ENCODE measurements around the gene CHML.

Gene CHML

DNA sequence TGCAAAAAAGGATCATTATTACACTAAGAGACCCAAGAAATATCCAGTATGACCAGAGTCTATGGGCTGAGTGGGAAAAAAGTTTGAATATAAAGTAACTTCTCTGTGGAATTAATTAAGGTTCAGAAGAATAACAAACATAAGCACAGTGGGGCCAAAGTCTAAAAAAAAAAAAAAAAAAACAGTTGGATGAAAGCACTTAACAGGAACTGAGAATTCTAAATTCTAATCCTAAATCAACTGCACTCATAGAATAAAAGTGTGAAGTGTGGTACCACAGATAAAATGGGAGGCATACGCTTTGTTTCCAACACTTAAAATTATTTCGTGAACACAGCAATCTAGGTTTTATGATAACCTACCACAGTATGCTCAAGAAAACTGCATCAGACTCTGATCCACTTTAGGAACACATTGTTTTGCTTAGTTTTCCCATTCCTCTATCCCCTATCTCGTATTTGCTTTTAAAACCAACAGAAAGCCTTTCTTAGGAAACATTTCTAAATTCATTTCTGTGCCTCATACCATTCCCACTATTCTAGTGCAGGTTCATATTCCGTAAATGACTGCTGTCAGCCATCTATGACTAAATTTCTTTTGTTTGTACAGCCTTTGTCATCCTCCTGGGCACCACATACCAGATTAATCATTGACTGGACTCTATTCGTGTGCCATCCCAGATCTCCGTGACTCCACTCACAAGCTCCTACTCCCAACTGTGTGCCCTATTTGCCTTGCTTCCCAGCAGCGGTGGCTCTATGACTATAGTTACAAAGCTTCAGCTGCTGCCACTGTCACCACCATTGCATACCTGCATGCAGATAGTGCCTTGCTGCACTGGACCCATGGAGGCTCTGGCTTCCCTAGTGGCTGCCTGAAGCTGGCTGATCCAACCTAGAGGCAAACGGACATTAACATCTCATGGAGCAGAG is 24.9 kb downstream of the CHML start:
- DNase-seq (ENCODE audit: low read depth) = no peak

DNA sequence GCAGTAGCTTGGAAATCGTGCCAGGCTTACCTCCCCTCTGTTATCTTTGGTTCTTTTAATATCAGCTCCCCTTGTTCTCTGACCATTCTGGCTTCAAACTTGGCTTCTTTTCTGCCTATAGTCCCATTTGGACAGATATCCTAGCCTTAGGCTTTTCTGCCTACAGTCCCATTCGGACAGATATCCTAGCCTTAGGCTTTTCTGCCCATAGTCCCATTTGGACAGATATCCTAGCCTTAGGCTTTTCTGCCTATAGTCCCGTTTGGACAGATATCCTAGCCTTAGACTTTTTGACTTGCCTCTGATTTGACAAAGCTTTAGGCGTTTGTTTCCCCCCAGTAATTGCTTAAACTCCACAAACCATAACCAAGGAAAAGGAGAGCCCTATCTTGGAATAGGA is 25.6 kb downstream of the CHML start:
- DNase-seq (ENCODE audit: low read depth) = no peak

DNA sequence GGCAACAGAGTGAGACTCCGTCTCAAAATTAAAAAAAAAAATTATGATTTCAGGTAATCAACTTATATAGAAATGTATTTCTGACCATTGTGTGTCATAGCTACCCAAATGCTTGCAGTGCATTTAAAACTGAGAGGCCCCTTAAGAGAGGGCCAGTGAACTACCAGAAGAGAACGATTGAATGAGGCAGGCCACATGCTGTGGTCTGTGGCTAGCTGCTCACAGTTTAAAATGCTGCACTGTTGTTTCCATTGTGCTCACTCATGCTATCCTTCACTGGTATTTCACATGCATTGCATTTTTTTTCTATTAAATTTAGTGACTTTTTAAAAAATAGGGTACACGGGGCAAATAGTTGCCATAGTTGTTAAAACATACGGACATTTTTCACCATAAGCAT is 26.0 kb downstream of the CHML start:
- DNase-seq (ENCODE audit: low read depth) = no peak

DNA sequence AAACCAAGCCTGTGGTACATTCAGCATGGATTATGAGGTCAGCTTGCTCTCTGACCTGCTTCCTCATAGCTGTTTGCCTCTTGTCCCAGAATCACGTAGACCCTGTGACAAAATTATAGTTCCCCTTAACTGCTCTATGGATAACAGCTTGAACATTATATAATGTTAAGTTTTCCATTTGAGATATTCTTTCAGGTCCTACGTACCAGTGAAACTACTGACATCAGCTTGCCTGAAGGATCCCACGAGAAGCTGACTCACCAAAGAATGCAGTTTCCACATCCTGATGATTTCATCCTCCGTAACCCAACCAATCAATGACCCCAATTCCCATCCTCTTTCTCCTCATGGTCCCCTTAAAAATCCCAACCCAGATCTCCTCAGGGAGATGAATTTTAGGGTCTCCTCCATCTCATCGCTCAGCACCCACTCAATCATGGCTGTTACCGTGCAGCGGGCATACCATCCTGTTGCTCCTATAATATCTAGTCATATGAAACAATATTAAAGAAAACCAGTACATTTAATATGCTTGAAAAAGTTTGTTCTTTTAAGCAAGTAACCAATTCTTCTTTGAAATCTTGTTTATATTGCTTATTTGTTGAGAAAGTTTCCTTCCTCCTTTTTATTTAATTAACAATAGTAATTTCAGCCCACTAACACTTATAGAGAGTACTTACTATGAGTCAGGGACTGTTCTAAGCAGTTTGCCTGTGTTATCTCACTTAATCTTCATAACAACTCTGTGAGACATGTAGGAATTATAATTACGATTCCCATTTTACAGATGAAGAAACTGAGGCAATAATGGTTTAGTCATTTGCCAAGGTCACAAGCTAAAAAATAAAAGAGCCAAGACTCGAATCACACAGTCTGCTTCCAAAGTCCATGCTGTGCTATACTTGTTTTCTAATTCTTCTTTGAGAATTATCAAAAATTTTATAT is 27.4 kb downstream of the CHML start:
- DNase-seq (ENCODE audit: low read depth) = no peak

DNA sequence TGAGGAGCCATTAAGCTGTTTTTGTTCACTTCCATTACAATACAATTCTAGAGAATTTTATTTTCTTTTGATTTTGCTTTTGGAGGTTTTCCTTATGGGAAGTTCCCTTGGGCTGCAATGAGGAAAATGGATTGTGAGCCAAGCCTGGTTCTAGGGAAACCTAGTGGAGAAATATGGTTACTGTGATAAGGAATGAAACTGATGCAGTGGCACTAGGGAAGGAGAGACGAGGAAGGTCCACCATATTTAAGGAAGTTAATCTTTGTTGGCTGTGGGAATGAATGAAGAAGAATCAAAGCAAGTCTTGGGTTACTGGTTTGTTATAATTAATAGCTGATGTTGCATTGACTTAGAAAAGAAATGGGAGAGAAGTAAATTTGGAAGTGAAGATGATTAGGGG is 28.4 kb downstream of the CHML start:
- DNase-seq (ENCODE audit: low read depth) = no peak

DNA sequence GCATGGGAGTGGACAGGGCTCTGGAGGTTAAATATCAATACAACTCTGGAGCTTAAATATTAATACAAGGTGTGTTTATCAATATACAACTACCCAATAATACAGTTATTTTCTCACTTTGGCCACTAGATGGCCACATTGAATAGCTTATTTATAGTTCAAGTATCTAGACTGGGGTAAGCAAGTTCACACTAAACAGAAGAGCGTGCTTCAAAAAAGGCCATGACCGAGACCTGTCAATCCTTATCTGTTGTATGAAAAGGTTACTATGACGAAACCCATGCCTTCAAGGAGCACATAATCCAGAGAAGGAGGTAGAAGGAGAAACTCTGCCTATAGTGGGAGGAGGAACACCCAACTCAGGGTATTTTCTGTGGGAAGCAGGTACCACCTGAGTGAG is 29.1 kb downstream of the CHML start:
- DNase-seq (ENCODE audit: low read depth) = no peak

DNA sequence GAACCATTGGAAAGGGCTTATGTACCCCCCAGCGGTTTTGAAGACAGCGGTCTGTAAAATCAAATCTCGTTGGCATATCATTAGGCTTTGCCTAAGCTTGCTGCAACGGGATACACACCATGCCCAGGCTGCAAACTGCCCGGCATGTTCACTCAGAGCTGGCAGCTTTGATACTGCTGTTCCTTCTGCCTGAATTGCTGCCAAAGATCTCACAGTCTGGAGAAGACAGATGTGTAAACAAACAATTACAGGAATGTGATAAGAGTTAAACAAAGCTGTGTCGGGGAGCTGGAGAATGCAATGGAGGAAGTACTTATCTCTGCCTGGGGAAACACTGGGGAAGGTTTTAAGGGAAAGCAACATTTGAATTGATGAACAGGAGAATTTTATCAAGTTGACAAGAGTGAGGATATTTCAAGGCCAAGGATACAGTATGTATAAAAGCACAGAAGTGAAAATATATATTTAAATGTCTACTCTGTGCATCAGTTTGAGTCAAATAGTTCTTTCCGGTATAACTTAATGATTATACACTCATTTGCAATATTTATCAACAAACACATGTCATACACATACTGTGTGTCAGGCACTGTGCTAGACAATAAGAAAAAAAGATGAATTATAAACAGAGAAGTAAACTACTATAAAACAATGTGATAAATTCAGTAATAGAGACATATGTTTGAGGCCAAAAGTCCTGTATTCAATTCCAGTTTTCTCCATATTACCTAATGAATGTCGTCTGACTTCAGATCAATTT is 29.9 kb downstream of the CHML start:
- DNase-seq (ENCODE audit: low read depth) = no peak

DNA sequence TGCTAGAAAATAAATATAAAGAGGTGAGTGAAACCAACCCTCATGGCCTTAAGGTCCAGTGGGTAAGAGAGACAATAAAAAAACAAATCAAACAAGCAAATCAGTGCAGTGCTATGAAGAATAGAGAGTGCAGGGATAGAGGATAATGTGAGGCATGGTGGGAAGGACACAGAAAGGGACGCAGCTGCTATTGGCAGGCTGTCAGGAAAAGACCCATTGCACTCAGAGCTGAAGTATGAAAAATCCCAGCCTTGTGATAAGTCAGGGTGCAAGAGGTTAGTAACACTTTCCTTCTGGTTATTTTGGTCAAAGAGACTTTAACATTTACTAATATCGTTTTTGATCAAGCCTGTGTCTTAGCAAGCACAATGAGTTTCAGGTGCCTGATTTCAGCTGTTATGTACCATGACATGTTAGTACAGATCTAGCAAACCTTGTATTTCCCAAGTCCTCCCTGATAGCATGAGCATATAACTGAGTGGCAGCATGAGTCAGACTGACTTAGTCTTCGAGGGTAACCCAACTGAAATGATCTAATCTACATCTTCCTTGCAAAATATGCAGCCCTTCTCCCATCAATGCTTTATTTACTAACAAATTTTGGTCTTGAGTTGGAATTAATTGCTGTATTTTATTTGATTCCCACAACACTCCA is 31.7 kb downstream of the CHML start:
- no peak for DNase-seq (ENCODE audit: low read depth)

DNA sequence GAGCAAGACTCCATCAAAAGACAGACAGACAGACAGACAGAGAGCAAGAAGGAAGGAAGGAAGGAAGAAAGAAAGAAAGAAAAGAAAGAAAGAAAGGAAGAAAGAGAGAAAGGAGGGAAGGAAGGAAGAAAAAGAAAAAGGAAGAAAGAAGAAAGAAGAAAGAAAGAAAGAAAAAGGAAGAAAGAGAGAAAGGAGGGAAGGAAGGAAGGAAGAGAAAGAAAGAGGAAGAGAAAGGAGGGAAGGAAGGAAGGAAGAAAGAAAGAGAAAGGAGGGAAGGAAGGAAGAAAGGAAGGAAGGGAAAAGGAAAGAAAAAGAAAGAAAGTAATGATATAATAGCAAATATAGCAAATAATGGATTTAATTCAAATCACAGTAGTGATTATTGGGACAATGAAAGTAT is 32.7 kb downstream of the CHML start:
- no peak for DNase-seq (ENCODE audit: low read depth)

DNA sequence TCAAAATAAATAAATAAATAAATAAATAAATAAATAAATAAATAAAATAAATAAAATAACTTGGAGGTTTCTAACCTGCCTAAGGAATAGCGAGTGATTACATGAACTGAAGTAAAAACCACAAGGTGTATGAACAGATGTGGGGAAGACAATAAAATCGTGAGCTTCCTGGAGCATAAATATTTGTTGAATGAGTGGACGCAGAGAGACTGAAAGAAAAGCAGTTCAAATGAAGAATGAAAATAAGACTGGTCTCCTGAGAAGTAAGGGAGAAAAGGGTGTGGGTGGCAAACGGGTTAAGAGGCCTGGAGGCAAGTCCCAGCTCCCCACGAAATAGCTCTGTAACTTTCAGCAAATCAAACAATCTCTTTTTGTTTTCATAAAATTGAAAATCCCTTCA is 33.6 kb downstream of the CHML start:
- no peak for DNase-seq (ENCODE audit: low read depth)

DNA sequence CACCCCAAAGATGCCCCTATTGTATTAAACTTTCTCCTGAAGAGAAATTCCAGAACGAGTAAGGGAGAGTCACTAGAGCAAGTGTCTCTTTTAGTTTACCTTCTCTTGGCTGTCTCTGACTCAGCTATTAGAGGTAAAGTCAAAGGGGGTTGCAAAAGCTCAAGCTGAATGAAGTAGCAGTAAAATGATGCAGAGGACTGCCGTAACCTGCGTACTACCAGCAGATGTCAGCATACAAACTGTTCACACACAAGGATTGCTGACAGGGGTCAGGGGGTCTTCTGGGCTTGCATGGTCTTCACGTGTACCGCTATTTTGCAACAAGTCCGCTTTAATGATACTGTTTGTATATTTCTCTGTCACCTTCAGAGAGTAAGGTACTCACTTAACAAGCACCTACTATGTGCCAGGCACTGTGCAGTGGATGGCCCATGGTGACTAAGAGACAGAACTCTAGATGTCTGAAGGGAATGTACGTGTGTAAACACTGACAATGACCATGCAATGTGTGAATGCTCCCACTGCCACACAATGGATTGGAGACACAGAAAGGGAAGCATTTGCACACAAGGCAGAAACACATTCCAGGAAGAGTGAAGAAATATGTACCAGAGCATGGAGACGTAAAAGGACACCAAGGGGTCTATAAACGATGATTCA is 34.9 kb downstream of the CHML start:
- no peak for DNase-seq (ENCODE audit: low read depth)

DNA sequence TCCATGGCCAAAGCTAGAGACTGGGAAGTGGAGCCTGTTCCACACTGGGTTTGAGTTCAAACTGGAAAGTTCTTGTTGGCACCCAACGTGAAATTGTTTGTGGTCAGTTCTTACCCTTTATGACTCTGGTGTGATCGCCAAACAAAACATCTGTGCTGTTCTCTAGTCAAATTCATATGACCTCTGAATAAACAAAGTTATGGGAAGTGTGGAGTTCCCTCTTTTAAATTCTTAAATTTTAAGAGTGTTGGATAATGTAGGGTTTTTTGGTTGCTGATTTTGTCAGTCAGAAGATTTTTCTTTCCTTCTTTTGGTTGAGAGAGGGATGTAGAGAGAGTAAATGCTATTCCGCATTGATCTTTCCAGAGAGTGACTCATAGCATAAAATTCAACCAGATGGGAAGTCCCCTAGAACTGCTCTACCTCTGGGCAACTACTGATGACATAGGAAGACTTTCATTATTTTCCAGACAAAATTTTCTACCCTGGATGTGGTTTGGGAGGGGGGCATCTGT is 36.4 kb downstream of the CHML start:
- no peak for DNase-seq (ENCODE audit: low read depth)

DNA sequence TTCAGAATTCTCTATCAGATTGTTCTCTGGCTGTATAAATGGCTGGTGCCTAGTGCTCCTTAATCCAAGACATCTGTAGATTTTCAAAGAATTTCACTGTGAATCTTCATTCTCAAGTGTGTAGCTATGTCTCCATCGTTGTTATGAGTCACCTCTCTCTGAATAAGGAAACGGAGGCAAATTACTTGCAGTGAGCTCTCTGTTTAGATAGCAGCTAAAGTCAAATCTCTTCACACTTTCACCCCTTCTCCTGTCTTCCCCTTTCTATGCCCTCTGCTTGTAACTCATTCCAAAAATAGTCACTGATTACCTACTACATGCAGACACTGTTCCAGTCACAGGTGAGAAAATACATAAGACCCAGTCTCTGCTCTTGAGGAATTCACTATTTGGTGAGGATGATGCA is 39.7 kb downstream of the CHML start:
- DNase-seq (ENCODE audit: low read depth) = no peak

DNA sequence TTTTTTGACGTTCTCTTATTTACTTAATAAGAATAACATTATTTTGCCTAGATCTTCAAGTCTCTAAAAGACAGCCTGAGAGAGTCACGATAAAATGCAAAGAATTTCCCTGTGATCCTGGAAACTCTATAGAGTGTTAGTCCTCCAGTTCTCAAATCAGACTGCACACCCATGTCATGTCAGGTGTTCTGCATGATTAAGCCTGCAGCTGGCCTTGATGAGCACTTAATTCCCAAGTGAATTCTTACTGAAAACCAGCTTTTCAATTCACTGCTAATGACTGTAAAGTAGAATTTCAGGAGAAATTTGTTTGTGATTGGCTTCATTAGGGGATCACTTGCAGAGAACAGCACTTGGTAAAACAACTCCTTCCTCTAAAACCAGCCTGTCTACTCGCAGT is 41.9 kb downstream of the CHML start:
- no peak for DNase-seq (ENCODE audit: low read depth)

DNA sequence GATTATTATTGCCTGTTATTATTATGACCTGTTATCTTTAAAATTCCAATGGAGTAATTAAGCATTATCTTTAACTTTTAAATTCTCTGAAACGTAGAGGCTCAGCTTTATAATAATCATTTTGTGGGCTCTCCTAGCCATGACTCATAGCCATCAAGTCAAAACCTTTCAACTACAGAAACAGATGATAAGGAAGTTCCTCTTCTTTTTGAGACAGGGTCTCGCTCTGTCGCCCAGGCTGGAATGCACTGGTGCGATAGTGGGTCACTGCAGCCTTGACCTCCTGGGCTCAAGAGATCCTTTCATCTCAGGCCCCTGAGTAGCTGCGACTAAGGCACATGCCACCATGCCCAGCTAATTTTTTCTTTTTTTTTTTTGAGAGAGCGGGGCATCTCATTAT is 43.5 kb downstream of the CHML start:
- no peak for DNase-seq (ENCODE audit: low read depth)

DNA sequence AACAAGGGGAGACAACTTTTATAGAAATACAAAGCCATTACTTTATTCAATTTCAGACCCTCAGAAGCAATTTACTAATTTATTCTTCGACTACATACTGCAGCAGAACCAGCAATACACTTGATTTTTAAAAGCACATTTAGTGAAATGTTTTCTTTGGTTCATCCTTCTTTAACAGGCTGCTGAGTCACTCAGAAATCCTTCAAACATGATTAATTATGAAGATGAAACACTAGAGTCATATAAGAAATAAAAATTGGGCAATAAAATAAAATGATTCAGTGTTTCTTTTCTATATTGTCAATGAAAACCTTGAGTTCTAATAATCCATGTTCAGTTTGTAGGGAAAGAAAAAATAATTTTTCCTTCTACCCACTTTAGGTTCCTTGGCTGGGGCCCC is 47.0 kb downstream of the CHML start:
- DNase-seq (ENCODE audit: low read depth) = no peak

DNA sequence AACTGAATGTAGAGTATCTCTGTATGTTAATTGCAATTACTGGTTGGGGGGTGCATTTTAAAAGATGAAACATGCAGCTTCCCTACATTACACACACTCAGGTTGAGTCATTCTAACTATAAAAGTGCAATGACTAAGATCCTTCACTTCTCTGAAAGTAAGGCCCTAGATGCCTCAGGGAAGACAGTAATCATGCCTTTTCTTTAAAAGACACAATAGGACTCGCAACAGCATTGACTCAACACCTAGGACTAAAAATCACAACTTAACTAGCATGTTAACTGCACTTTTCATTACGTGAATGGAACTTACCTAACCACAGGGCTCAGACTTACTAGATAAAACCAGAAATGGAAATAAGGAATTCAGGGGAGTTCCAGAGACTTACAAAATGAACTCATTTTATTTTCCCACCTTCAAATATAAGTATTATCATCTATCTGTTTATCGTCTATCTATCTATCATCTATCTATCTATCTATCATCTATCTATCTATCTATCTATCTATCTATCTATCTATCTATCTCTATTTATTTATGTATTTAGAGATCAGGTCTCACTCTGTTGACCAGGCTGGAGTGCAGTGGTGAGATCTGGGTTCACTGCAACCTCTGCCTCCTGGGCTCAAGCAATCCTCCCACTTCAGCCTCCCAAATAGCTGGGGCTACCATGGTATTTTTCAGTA is 47.8 kb downstream of the CHML start:
- no peak for DNase-seq (ENCODE audit: low read depth)

DNA sequence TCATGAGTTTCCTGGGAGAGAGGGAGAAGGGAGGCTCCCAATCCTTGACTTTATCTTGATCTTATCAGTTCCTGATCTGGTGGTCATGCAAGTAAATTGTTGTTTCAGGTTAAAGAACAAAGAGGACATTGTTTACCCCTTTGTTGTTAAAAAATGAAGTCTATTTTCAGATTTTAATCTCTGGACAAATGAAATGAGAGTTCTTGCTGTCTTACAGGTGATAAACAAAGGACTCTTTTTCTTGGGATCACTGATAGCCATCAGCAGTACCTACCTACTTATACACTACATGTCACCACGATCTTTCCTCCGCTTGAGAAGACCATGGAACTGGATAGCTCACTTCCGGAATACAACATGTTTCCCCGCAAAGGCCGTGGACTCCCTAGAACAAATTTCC is 48.4 kb downstream of the CHML start:
- DNase-seq (ENCODE audit: low read depth) = no peak

DNA sequence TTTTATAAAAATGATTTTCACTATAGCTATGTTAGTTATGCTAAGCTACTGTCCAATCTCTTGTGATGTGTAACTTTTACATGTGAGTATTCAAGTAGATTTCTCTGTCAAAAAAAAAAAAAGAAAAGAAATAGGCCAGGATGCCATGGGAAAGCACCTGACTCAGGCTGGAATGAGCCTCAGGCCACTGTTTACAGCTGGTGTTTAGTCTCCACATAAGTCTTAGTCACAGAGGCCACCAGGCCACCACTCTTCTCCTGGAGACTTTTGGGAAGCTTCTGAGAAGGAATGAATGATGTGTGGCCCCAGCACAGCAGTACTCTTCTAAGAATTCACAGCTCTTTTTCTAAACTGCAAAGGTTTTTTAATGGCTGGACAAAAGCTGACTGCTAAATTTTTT is 48.9 kb downstream of the CHML start:
- no peak for DNase-seq (ENCODE audit: low read depth)

DNA sequence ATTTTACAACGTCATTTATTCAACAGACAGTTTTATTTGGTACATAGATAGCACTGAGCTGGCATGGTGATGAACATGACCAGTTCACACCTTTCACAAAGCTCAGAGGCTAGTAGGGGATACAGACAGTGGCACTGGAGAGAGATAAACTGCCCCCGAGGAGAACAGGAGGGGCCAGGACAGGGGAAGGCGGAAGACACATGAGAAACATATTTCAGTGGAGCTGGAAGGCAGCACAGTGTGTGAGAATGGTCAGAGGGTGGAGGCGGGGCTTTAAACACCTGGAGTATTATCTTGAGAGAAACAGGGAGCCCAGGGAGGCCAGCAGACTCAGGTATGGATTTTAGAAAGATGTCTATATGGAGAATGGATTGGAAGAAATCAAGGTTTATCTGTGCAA is 49.5 kb downstream of the CHML start:
- DNase-seq (ENCODE audit: low read depth) = no peak
